ENCODE data around the gene MPEG1.

MPEG1 gene

GRCh38 chr11:59187587-59187986, 25.1 kb downstream of the MPEG1 start:
- no peak for DNase-seq

- no peak for DNase-seq
Observed at GRCh38 chr11:59187035-59187434, 25.7 kb downstream of the MPEG1 start.

GRCh38 chr11:59186130-59186594, 26.6 kb downstream of the MPEG1 start:
- DNase-seq = peak; percentile 40

- no peak for DNase-seq
Observed at GRCh38 chr11:59185386-59185945, 27.3 kb downstream of the MPEG1 start.

- DNase-seq = no peak
Observed at GRCh38 chr11:59184691-59185339, 27.9 kb downstream of the MPEG1 start.

GRCh38 chr11:59183771-59184170, 29.0 kb downstream of the MPEG1 start:
- DNase-seq = no peak

- DNase-seq = no peak
Observed at GRCh38 chr11:59182457-59183151, 30.1 kb downstream of the MPEG1 start.

- no peak for DNase-seq
Observed at GRCh38 chr11:59181746-59182456, 30.8 kb downstream of the MPEG1 start.

GRCh38 chr11:59180907-59181306, 31.8 kb downstream of the MPEG1 start:
- no peak for DNase-seq

- no peak for DNase-seq
Observed at GRCh38 chr11:59180168-59180776, 32.5 kb downstream of the MPEG1 start.

GRCh38 chr11:59179121-59179520, 33.6 kb downstream of the MPEG1 start:
- DNase-seq = no peak

GRCh38 chr11:59178402-59178801, 34.3 kb downstream of the MPEG1 start:
- no peak for DNase-seq

GRCh38 chr11:59176330-59176729, 36.4 kb downstream of the MPEG1 start:
- no peak for DNase-seq

GRCh38 chr11:59175091-59175501, 37.6 kb downstream of the MPEG1 start:
- DNase-seq = no peak

- DNase-seq = no peak
Observed at GRCh38 chr11:59174664-59175033, 38.1 kb downstream of the MPEG1 start.

GRCh38 chr11:59173964-59174663, 38.6 kb downstream of the MPEG1 start:
- DNase-seq = no peak

- DNase-seq = no peak
Observed at GRCh38 chr11:59173080-59173963, 39.4 kb downstream of the MPEG1 start.

- DNase-seq = peak; percentile 10
Observed at GRCh38 chr11:59172345-59173079, 40.2 kb downstream of the MPEG1 start.

- peak; percentile 81 for DNase-seq
Observed at GRCh38 chr11:59171508-59172322, 41.0 kb downstream of the MPEG1 start, which contains the start of gene DTX4. Gene DTX4, plus strand, starts transcription at chr11:59172132. Its CDS starts 464 bp downstream, at chr11:59172596.

GRCh38 chr11:59164028-59164427, 48.7 kb downstream of the MPEG1 start:
- DNase-seq = no peak
